Neuron (in vitro differentiated cells): Measurements from ENCODE around the gene CYBA.

Source experiments
- H2AFZ ChIP-seq: one replicate; pipeline ENCODE4 v1.6.1; 2013; ENCODE audit warnings: low read depth, mild to moderate bottlenecking, inconsistent platforms, low read length, moderate library complexity
- H3K27me3 ChIP-seq: one replicate; pipeline ENCODE4 v1.6.1; 2013; ENCODE audit warnings: low read length; ENCODE audit not compliant: insufficient read depth
- H3K36me3 ChIP-seq: one replicate; pipeline ENCODE4 v1.6.1; 2013; ENCODE audit warnings: low read length; ENCODE audit not compliant: insufficient read depth
- H3K4me1 ChIP-seq: one replicate; pipeline ENCODE4 v1.6.1; 2013; ENCODE audit warnings: low read length; ENCODE audit not compliant: insufficient read depth
- H3K4me3 ChIP-seq: 2 replicates; pipeline ENCODE4 v1.5.1; 2013; ENCODE audit warnings: mild to moderate bottlenecking, low read length, moderate library complexity
- H3K9me3 ChIP-seq: one replicate; pipeline ENCODE4 v1.6.1; 2013; ENCODE audit warnings: low read length

Gene CYBA

DNA sequence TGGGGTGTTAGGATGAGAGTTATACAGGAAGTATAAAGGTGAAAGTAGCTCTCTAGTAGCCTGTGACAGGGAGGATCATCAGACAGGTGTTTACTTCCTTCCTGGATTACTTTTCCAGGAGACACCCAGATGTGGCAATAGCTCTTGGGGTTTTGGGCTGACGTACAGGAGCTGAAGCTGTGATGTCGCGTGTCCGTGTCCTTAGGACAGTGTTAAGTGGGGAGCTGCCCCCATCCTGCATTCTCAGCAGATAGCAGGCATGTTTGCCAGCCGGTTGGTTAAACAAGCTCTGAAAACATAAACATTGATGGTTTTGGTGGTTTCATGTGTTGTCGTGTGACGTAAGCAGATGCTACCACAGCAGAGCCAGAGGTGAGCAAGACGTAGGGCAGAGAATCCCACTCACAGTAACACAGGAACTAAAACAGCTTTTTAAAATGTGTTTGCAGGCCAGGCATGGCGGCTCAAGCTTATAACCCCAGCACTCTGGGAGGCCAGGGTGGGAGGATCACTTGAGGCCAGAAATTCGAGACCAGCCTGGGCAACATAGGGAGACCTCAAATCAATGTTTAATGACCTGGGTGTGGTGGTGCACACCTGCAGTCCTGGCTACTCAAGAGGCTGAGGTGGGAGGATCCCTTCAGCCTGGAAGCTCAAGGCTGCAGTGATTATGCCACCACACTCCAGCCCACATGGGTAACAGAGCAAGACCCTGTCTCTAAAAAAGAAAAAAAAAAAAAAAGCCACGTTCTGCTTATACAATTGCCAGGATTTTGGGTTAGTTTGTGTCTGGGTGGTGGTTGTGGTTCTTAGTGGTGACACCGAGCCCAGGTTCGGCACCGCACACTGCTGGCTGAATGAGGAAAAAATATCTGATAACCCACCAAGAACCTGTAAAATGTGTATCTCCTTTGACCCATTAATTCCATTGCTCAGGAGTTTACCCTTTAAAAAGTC, 30.7 kb downstream of the CYBA start:
- H3K27me3 ChIP-seq = no peaks in the 10 kb centered on the region
- H2AFZ ChIP-seq = no peak overlapping the region
- H3K4me1 ChIP-seq = no peaks in the 10 kb centered on the region
- H3K4me3 ChIP-seq = no peak overlapping the region
- H3K36me3 ChIP-seq = peaks cover 71% of the 10 kb centered on the region
- H3K9me3 ChIP-seq = no peaks in the 10 kb centered on the region

- H3K4me1 ChIP-seq = no peaks in the 10 kb centered on the region
- H3K4me3 ChIP-seq = no peak overlapping the region
- no peak overlapping the region for H2AFZ ChIP-seq
- no peaks in the 10 kb centered on the region for H3K9me3 ChIP-seq
- H3K27me3 ChIP-seq = no peaks in the 10 kb centered on the region
- peaks cover 64% of the 10 kb centered on the region for H3K36me3 ChIP-seq
Measured at GRCh38 chr16:88618956-88619667, 31.7 kb downstream of the CYBA start.

DNA sequence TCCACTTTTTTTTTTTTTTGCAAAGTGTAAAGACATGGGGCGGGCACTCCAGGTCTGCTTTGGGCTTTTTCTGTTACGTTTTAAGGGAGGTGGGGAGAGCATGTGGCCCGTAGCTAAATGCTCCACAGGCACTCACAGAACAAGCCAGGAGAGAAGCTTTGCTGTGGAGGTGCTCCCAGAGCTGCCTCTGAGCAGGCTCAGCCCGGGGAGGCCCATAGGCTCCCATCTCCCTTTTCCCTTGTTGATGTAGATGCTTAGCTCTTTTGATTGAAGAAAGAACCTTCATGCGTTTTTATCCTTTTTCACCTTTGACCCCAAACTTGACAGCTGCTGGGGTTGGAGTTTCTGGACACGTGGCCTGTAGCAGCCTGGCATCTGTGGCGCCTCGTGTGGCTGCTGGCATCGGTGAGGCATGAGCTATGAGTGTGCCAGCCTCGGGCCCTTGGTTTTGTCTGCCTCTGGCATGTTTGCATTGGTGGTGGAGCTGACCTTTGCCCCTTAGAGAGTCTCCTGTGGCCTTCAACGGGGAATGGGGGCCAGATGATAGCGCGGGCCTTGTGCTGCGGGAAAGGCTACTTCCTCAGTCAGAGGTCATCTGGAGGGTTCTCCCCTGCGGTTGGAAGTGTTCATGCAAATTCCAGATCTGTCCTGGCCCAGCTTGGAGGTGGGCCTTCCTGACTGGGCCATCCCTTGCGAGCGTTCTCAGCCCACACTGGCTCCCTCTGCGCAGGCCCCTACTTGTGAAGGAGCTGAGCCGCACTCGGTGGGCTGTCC, 32.5 kb downstream of the CYBA start:
- H3K4me3 ChIP-seq = no peak overlapping the region
- H3K27me3 ChIP-seq = no peaks in the 10 kb centered on the region
- peaks cover 58% of the 10 kb centered on the region for H3K36me3 ChIP-seq
- no peaks in the 10 kb centered on the region for H3K4me1 ChIP-seq
- no peaks in the 10 kb centered on the region for H3K9me3 ChIP-seq
- no peak overlapping the region for H2AFZ ChIP-seq

GRCh38 chr16:88617268-88618031, 33.4 kb downstream of the CYBA start:
- no peaks in the 10 kb centered on the region for H3K4me1 ChIP-seq
- H3K36me3 ChIP-seq = peaks cover 56% of the 10 kb centered on the region

GRCh38 chr16:88616736-88617135, 34.1 kb downstream of the CYBA start:
- H3K4me1 ChIP-seq = no peaks in the 10 kb centered on the region
- peaks cover 53% of the 10 kb centered on the region for H3K36me3 ChIP-seq
- H2AFZ ChIP-seq = no peak overlapping the region
- H3K4me3 ChIP-seq = no peak overlapping the region
- H3K9me3 ChIP-seq = no peaks in the 10 kb centered on the region
- H3K27me3 ChIP-seq = no peaks in the 10 kb centered on the region

More at GRCh38 chr16:88617268-88618031, 33.4 kb downstream of the CYBA start:
- H3K4me3 ChIP-seq = no peak overlapping the region
- H2AFZ ChIP-seq = no peak overlapping the region
- H3K27me3 ChIP-seq = no peaks in the 10 kb centered on the region
- no peaks in the 10 kb centered on the region for H3K9me3 ChIP-seq

GRCh38 chr16:88616320-88616719, 34.5 kb downstream of the CYBA start:
- peaks cover 57% of the 10 kb centered on the region for H3K36me3 ChIP-seq
- no peaks in the 10 kb centered on the region for H3K27me3 ChIP-seq
- no peaks in the 10 kb centered on the region for H3K4me1 ChIP-seq
- H3K4me3 ChIP-seq = no peak overlapping the region
- H2AFZ ChIP-seq = no peak overlapping the region
- H3K9me3 ChIP-seq = no peaks in the 10 kb centered on the region

DNA sequence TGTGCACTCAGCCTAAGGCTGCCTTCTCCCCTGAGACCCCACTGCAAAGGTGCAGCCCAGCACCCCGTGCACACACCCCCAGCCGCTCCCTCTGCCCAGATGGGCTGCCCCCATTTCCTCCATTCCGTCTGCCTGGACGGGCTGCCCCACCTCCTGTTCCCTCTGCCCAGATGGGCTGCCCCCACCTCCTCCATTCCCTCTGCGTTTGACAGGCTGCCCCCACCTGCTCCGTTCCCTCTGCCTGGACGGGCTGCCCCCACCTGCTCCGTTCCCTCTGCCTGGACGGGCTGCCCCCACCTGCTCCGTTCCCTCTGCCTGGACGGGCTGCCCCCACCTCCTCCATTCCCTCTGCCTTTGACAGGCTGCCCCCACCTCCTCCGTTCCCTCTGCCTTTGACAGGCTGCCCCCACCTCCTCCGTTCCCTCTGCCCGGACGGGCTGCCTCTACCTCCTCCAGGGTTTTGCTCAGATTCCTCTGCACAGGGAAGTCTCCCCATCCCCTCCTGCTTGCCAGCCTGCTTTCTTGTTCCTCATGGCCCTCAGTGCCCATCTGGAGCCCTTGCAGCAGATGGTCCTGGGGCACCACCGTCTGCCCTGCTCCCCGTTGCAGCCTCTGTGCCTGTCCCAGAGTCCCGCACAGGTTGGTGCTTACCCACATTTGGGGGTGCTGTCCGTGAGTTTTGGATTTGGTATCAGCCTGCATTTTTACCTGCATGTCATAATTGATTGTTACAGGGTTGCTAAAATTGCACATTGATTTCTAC, 35.9 kb downstream of the CYBA start:
- Histone ChIP-seq H2AFZ (no peak overlapping the region), H3K27me3 (no peaks in the 10 kb centered on the region), H3K4me1 (no peaks in the 10 kb centered on the region), H3K4me3 (no peak overlapping the region), H3K36me3 (peaks cover 69% of the 10 kb centered on the region), H3K9me3 (no peaks in the 10 kb centered on the region)

- H2AFZ ChIP-seq = no peak overlapping the region
- H3K27me3 ChIP-seq = no peaks in the 10 kb centered on the region
- H3K36me3 ChIP-seq = peaks cover 66% of the 10 kb centered on the region
- no peak overlapping the region for H3K4me3 ChIP-seq
- no peaks in the 10 kb centered on the region for H3K4me1 ChIP-seq
- no peaks in the 10 kb centered on the region for H3K9me3 ChIP-seq
Measured at GRCh38 chr16:88613911-88614817, 36.7 kb downstream of the CYBA start.

- H2AFZ ChIP-seq = no peak overlapping the region
- H3K4me1 ChIP-seq = no peaks in the 10 kb centered on the region
- peaks cover 63% of the 10 kb centered on the region for H3K36me3 ChIP-seq
- H3K4me3 ChIP-seq = no peak overlapping the region
- H3K27me3 ChIP-seq = no peaks in the 10 kb centered on the region
- no peaks in the 10 kb centered on the region for H3K9me3 ChIP-seq
Measured at GRCh38 chr16:88613293-88613692, 37.6 kb downstream of the CYBA start.

GRCh38 chr16:88610909-88611812, 39.7 kb downstream of the CYBA start:
- no peak overlapping the region for H3K4me3 ChIP-seq
- no peaks in the 10 kb centered on the region for H3K4me1 ChIP-seq
- H3K36me3 ChIP-seq = peaks cover 60% of the 10 kb centered on the region
- H3K27me3 ChIP-seq = no peaks in the 10 kb centered on the region
- H2AFZ ChIP-seq = no peak overlapping the region
- no peaks in the 10 kb centered on the region for H3K9me3 ChIP-seq
